NCI-H2227 (cell line): ENCODE data around the gene TBCA.

ENCODE experiments used
- DNase-seq: peaks from one replicate; lab custom pipeline; 2025; ENCODE audit not compliant: unreplicated experiment; lab: John Stamatoyannopoulos, UW

TBCA gene

GRCh38 chr5:77775790-77776553 is at the start of gene TBCA:
TBCA (minus strand) TSS chr5:77776339; CDS start chr5:77776257, 82 bp downstream.
- DNase-seq, result peak; percentile 91

DNA sequence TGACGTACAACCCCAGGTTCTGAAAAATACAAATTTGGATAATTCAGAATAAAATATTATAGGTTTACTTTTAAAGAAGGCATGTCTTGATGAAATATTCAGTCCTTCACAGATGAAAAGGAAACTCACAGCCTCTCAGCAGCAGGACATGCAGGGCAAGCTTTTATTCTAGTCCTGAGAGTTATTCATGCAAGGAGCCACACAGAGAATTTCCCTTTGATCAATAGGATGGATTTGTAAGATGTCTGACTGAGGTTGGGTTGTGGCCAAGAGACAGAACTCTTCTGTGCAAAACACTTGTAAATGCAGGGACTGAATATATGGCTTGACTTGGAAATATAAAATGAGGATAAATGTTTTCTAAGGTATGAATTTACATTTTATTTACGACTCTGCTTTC is 48.8 kb upstream of the TBCA start:
- no peak for DNase-seq

DNA sequence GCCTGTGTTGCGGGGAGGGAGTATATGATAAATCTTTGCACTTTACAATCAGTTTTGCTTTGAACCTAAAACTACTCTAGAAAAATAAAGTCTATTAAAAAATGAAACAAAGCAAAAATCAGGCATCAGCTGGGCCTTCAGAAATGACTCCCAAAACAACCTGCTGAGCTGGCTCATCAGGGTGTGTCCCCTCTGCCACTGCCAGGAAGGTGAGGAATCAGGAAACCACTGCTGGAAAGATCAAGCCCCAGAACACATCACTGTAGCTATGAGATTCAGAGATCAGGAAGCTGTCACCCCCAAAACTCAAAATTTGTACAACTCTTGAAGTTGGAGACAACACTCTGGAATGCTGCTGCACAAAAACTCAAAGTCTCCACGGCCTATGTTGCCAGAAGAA is 40.5 kb upstream of the TBCA start:
- DNase-seq, result no peak

GRCh38 chr5:77812926-77813589 is 36.9 kb upstream of the TBCA start:
- DNase-seq, result no peak

DNA sequence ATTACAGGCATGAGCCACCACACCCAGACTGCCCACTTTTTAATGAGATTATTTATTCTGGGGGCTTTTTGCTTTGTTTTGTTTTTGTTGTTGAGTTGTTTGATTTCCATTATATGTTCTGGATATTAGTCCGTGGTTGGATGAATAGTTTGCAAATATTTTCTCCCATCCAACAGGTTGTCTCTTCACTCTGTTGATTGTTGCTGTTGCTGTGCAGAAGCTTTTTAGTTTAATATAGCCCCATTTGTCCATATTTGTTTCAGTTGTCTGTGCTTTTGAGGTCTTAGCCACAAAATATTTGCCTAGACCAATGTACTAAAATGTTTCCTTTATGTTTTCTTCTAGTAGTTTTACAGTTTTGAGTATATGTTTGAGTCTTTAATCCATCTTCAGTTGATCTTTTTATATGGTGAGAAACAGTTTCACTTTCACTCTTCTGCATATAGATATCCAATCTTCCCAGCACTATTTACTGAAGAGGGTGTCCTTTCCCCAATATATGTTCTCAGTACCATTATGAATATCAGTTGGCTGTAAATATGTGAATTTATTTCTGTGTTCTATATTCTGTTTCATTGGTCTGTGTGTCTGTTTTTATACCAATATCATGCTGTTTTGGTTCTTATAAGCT is 30.2 kb upstream of the TBCA start:
- DNase-seq, result no peak

DNA sequence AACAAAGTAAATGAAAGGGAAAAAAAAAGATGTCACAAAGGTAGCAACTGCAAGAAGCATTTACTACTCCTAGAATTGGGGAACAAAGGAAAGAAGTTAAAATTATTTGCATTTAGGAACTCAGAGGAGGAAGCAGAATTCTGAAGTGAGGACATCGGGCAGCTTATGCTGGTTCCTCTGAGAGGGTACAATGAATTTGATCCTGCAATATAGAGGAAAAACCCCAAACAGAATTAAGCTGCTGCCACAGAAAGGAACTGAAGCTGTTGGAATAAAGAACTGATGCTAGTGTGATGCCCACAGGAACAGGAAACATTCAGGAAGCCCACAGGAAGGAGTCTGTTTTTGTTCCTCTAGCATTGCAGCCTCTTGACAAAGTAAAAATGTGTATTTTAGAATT is 22.3 kb upstream of the TBCA start:
- DNase-seq, result no peak

- no peak for DNase-seq
Measured at GRCh38 chr5:77797136-77797535, 21.0 kb upstream of the TBCA start.

DNA sequence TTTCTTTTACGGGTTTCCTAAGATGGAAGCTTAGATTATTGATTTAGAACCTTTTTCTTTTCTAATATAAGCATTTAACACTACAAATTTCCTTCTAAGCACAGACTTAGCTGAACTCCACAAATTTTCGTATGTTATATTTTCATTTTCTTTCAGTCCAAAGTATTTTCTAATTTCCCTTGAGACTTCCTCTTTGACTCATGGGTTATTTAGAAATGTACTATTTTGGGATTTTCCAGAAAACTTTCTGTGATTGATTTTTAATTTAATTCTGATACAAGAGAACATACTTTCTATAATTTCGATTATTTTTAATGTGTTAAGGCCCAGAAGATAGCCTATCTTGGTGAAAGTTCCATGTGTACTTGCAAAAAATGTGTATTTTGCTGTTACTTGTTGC is 19.7 kb upstream of the TBCA start:
- no peak for DNase-seq

- no peak for DNase-seq
Measured at GRCh38 chr5:77795268-77795667, 19.1 kb upstream of the TBCA start.

- DNase-seq, result no peak
Measured at GRCh38 chr5:77791926-77792325, 15.8 kb upstream of the TBCA start.

GRCh38 chr5:77791356-77791755 is 15.2 kb upstream of the TBCA start:
- no peak for DNase-seq

- DNase-seq, result no peak
Measured at GRCh38 chr5:77785229-77785628, 9.1 kb upstream of the TBCA start.

- DNase-seq, result no peak
Measured at GRCh38 chr5:77784735-77785134, 8.6 kb upstream of the TBCA start.

DNA sequence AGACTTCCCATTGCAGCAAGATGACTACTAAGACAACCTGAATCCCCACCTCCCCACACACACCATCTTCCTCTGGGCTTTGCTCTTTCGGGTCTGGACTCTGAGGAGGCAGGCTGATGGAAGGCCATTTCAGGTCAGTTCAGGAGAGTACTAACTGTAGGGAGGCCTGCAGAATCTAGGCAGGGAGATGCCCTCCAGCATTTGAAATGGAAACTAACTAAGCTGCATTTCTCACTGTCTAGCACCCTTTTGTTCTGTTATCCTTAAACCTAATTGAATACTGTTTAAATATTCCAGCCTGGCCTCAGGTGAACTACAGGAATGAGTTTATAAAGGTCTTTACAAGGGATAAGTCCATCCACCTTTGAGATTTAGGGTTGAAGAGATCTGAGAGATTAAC is 4.9 kb upstream of the TBCA start:
- no peak for DNase-seq

GRCh38 chr5:77778881-77779438 is 2.8 kb upstream of the TBCA start:
- no peak for DNase-seq

- DNase-seq, result no peak
Measured at GRCh38 chr5:77778398-77778797, 2.3 kb upstream of the TBCA start.

- DNase-seq, result no peak
Measured at GRCh38 chr5:77777911-77778310, 1.8 kb upstream of the TBCA start.

GRCh38 chr5:77777281-77777892 is 1.2 kb upstream of the TBCA start:
- DNase-seq, result no peak

- no peak for DNase-seq
Measured at GRCh38 chr5:77776554-77777206, 541 bp upstream of the TBCA start.

DNA sequence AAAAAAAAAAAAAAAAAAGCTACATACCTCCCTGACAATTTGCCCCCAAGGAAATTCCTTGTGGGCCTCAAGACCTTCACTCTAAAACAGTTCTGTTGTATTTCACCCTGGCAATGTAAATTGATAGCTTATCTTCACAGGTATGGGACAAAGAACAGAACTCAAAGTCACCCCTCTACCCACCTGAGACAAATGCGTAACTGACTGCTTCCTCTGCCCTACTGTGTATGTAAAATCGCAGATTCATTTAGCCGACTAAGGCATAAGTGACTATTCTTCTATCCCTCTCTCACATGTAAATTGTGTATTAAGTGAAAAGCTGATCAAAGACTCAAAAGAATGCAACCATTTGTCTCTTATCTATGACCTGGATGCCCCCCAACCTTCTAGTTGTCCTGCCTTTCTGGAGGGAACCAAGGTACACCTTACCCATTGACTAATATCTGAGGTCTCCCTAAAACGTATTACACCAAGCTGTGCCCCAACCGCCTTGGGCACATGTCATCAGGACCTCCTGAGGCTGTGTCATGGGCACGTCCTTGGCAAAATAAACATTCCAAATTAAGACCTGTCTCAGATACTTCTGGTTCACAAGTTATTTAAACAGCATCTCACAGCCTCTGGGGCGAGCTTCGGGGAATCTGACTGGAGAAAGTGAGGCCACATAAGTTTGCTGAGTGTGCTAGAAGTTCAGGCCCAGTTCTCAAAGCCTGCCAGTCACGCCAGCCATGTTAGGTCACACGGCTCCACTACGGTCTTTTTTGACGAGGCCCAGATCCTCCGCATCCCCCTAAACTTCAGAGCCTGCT is 954 bp downstream of the TBCA start:
- no peak for DNase-seq
